ENCODE data around the gene ARHGAP8. TPM values are rescaled to one million over a fixed set of nuclear protein-coding genes. Genes with fewer than 3 reads are reported as not detected.

ARHGAP8 gene
- total RNA-seq, 1 donor from 2014 or later: 0.19 TPM

Other genes starting within 250 kb of the ARHGAP8 start
- gene PRR5, start 50.4 kb upstream of the ARHGAP8 start, total RNA-seq: 3.2 TPM